GM19023 (cell line): ENCODE data around the gene LRP1-AS.

ENCODE experiments used
- ATAC-seq: cut with Tn5 transposase; IDR thresholded peaks from one replicate; pipeline ENCODE4 v1.9.1; 2021; ENCODE audit warnings: mild to moderate bottlenecking, moderate library complexity; ENCODE audit not compliant: unreplicated experiment

Gene LRP1-AS

DNA sequence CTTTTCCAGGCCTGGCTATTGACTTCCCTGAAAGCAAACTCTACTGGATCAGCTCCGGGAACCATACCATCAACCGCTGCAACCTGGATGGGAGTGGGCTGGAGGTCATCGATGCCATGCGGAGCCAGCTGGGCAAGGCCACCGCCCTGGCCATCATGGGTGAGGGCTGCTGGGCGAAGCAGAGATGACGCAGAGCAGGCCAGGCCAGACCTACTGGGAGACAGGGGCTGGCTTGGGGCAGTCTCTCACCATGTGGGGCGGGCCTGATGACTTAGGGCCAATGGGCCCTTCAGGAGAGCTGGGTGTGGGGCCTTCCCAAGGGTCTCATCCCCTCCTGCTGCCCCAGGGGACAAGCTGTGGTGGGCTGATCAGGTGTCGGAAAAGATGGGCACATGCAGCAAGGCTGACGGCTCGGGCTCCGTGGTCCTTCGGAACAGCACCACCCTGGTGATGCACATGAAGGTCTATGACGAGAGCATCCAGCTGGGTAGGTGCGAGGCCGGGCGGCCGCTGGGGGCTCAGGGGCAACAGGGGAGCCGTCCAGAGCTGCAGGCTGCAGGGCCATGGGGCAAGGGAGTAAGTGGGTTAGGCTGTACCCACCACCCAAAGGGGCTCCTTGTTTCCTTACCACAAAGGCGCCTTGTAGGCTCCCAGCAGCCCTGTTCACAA, 33.0 kb upstream of the LRP1-AS start:
- ATAC-seq, result no peak

DNA sequence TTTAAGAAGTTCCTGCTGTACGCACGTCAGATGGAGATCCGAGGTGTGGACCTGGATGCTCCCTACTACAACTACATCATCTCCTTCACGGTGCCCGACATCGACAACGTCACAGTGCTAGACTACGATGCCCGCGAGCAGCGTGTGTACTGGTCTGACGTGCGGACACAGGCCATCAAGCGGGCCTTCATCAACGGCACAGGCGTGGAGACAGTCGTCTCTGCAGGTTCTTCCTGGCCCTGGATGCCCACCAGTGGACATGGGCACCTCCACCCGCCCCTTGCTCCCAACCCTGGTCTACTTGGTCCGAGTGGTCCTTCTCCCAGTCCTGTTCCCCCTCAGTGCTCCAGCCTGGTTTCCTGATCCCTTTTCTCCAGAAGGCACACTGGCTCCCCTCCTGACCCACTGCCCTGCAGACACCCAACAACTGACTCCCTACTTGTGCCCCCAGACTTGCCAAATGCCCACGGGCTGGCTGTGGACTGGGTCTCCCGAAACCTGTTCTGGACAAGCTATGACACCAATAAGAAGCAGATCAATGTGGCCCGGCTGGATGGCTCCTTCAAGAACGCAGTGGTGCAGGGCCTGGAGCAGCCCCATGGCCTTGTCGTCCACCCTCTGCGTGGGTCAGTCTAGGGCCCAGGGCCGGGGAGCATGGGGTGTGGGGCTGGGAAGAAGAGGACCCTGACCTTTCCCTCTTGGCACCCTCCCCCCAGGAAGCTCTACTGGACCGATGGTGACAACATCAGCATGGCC, 32.1 kb upstream of the LRP1-AS start:
- ATAC-seq, result no peak

DNA sequence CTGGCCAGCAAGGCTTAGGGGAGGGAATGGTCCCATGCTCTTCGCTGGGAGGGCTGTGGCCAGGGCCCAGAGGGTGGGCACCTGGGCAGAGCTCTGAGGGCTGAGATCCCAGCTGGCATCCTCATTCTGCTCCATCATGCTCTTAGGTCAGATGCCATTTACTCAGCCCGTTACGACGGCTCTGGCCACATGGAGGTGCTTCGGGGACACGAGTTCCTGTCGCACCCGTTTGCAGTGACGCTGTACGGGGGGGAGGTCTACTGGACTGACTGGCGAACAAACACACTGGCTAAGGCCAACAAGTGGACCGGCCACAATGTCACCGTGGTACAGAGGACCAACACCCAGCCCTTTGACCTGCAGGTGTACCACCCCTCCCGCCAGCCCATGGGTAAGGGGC, 30.8 kb upstream of the LRP1-AS start:
- ATAC-seq, result no peak

DNA sequence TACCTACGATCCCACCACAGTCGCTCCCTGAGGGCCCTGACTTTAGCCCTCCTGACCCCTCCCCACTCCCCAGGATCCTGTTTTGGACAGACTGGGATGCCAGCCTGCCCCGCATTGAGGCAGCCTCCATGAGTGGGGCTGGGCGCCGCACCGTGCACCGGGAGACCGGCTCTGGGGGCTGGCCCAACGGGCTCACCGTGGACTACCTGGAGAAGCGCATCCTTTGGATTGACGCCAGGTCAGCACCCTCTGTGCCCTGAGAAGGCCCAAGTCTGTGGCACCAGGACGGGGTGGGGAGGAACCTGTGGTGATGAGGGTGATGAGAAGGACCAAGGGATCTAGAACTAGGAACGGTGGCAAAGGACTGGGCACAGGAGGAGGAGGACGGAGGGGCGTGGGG, 29.9 kb upstream of the LRP1-AS start:
- ATAC-seq, result no peak

DNA sequence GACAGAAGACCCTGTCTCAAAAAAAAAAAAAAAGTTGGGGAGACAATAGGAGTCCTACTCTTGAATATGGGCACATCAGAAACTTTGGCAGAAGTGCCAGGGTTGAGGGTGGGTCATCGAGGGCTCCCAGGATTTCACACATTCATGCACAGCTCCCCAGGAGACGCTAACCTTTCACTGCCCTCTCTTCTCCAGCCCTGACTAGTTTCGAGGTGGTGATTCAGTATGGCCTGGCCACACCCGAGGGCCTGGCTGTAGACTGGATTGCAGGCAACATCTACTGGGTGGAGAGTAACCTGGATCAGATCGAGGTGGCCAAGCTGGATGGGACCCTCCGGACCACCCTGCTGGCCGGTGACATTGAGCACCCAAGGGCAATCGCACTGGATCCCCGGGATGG, 29.4 kb upstream of the LRP1-AS start:
- ATAC-seq, result no peak

DNA sequence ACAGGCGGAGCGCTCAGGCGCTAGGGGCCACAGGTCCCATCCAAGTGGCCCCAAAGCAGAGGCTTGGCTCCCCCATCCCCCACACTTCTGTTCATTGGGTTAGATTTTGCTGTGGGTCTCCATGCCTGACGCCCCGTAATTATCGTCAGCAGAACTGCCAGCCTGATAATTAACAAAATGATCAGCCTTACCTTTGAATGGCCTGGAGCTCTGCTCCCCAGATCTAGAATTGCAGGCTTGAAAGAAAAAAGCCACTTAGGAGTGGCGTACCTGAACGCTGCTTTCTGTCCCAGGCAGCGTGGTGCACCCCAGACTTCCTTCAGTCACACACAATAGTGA, 28.7 kb upstream of the LRP1-AS start:
- ATAC-seq, result no peak

DNA sequence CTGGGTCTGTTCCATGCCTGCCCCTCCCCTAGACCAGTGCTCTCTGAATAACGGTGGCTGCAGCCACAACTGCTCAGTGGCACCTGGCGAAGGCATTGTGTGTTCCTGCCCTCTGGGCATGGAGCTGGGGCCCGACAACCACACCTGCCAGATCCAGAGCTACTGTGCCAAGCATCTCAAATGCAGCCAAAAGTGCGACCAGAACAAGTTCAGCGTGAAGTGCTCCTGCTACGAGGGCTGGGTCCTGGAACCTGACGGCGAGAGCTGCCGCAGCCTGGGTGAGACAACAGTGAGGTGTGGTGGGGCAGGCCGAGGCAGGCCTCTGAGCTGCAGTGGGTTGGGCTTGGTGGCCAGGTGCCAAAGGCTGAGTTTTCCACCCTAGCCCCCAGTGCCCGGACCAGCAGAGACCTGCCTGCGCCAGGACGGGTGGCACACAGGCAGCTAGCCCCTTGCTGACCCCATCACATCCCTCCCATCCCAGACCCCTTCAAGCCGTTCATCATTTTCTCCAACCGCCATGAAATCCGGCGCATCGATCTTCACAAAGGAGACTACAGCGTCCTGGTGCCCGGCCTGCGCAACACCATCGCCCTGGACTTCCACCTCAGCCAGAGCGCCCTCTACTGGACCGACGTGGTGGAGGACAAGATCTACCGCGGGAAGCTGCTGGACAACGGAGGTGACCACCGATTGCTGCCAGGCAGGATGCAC, 28.2 kb upstream of the LRP1-AS start:
- no peak for ATAC-seq

DNA sequence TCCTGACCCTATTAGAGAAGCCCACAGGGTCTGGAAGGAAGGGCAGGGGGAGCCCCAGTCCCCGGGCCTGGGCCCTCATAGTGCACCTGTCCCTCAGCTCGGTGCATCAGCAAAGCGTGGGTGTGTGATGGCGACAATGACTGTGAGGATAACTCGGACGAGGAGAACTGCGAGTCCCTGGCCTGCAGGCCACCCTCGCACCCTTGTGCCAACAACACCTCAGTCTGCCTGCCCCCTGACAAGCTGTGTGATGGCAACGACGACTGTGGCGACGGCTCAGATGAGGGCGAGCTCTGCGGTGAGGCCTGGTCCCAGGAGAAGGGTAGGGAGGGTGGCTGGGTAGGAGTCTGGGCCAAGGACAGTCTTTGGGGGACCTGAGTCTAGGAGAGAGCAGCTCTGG, 26.3 kb upstream of the LRP1-AS start:
- no peak for ATAC-seq

DNA sequence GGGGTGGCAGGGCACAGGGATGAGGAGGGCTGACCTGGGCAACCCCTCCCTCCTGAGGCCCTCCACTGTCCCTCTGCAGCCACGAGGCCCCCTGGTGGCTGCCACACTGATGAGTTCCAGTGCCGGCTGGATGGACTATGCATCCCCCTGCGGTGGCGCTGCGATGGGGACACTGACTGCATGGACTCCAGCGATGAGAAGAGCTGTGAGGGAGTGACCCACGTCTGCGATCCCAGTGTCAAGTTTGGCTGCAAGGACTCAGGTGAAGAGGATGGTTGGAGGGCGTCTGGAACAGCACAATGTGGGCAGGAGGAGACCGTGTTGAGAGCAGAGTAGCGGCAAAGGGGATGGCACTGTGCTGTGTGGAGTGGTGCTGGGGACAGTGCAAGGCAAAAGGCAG, 25.7 kb upstream of the LRP1-AS start:
- no peak for ATAC-seq

DNA sequence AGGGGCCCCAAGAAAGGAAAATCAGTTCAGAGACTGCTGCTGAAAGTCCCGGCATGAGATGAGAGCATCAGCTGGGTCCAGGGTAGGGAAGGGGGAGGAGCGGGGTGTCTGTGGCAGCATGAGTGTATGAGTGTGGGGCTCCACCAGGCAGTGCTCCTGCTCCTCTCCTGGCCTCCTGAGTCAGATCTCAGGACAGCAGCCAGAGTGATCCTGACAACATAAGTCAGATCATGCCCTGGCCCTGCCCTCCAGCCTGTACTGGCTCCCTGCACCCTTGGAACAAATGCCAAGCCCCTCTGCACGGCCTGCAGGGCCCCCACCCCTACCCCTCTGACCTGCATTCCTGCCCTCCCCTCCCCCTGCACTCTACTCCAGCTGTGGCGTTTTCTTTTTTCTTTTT, 24.2 kb upstream of the LRP1-AS start:
- ATAC-seq, result no peak

DNA sequence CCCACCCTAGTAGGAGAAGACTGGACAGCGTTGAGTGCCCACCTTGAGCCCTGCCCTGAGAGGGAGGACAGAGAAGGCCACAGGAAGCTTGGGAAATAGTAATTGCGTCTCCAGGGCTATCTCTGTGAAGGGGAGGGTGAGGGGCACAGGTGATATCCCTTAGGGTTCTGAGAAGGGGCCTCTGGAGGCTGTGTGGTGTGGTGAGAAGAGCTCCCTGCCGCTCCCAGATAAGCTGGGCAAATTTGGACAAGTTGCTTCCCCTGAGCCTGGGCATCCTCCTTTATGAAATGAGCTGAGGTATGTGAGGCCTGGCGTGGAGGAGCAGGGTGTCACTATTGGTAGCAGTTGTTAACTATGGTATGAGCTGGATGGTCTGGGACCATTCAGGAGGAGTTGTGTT, 23.5 kb upstream of the LRP1-AS start:
- ATAC-seq, result no peak

DNA sequence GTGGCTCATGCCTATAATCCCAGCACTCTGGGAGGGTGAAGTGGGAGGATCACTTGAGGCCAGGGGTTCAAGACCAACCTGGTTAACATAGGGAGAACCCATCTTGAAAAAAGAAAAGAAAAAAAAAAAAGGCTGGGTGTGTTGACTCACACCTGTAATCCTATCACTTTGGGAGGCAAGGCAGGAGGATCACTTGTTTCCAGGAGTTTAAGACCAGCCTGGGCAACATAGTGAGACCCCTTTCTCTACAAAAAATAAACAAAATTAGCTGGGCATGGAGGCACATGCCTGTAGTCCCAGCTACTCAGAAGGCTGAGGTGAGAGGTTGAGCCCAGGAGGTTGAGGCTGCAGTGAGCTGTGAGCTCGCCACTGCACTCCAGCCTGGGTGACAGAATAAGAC, 23.0 kb upstream of the LRP1-AS start:
- ATAC-seq, result no peak

DNA sequence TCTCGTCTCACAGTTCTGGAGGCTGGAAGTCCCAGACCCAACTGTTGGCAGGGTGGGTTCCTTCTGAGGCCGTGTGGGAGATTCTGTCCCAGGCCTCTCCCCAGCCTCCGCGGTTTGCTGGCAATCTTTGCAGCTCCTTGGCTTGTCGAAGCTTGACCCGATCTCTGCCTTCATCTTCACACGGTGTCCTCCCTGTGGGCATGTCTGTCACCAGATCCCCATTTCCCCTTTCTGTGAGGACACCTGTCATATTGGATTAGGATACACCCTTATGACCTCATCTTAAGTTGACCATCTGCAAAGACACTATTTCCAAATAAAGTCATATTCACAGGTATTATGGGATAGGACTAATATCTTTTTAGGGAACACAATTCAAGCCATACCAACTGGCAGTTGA, 22.6 kb upstream of the LRP1-AS start:
- ATAC-seq, result no peak

DNA sequence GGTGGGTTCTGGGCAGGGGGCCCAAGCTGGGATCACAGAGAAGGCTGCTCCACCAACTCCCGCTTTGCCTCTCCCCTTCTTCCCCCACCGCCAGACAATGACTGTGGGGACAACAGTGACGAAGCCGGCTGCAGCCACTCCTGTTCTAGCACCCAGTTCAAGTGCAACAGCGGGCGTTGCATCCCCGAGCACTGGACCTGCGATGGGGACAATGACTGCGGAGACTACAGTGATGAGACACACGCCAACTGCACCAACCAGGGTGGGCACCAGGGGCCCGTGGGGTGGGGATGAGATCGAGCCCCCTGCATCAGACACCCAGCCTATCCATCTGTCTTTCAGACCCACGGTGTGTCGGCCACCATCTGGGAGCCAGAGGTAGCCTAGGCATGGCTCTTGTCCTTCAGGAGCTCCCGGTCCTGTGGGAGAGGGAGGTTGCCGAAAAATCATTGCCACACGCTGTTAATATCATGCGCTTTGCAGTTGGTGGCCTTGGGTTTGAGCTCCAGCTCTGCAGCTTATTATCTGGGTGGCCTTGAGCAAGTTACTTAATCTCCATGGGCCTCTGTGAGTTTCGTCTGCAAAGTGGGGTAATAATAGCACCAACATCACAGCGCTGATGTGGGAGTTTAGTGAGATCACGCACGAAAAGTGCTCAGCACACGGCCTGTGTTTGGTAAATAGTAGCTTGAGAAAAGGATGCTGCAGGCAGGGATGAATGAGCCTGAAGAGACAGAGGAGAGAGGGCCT, 21.8 kb upstream of the LRP1-AS start:
- no peak for ATAC-seq

DNA sequence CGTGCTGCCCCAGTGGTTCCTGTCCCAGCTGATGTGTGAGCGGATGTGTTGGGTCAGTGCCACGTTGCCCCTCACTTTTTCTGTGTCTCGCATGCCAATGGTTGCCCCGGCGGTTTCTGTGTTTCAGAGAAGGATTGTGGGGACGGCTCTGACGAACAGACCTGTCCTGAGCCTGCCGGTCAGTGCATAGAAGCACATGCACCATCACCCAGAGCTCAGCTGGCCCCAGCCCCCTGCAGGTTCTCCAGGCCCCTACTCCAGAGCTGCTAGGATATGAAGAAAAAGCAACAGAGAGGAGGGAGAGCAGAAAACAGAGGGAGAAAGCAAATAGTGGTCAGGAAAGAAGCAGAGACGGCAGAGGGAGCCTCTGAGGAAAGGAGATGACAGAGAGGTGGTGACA, 20.6 kb upstream of the LRP1-AS start:
- ATAC-seq, result no peak

DNA sequence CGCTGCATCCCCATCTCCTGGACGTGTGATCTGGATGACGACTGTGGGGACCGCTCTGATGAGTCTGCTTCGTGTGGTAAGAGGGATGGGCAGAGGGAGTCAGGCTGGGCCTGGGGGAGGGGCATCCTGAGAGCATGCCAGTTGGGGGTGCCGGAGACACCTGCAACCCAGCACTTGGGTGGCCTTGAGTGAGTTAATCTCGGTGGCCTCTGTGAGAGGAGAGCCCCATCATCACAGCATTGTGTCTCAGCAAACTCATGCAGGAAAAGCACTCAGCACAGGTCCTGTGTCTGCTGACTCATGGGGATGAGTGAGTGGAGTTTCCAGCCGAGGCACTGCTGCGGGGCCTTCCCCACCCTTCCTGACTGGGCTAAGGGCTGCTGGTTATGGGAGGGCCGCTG, 19.6 kb upstream of the LRP1-AS start:
- no peak for ATAC-seq

DNA sequence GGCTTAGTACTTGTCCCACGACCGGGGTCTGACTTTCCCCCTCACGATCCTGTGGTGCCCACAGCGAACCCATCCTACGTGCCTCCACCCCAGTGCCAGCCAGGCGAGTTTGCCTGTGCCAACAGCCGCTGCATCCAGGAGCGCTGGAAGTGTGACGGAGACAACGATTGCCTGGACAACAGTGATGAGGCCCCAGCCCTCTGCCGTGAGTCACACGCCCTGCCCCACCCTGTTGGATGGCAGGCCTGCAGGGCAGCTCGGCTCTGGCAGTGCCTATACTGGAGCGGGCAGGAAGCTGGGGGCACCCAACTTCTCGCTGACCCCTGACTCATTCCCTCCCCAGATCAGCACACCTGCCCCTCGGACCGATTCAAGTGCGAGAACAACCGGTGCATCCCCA, 18.3 kb upstream of the LRP1-AS start:
- no peak for ATAC-seq

DNA sequence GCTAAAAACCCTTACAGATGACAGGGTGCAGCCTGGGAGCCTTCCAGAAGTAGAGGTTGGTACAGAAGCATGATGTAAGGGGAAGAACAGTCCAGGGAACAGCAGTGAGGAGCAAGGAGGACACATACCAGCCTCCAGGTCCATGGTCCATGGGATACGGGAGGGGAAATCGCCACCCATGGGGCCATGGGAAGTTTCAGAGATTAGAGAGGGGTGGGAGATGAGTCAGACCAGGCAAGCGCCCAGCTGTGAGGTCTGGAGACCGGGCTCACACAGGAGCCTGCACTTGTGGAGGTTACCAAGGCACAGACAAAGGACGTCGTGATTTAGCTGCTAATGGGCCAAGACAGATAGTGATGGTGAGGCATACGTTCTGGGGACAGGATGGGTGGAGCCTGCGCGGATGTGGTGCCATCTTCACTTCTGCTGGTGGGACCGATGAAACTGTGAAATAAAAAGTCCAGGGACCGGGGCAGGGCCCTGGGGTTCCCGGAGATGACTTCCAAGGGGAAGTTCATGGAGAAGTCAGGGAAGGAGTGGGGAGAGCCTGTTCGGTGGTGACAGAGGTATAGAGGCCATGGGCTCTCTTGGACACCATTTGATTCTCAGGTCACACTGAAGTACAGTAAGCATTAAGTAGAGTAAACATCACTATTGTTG, 17.7 kb upstream of the LRP1-AS start:
- no peak for ATAC-seq

DNA sequence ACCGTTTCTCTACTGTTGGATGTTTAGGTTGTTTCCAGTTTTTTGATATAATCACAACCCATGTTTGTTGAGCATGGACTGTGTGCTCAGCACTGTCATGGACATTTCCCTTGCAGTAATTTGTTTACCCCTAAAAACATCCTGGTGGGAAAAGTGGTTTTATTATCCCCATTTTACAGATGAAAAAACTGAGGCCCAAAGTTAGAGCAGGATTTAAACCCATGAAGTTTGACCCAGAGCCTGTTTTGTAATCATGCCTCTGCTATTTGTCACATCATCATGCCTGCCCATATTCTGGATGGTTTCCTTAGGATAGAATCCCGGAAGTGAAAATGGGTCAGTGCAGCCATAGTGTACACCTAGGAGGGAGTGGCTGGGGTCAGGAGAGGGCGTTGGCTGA, 17.0 kb upstream of the LRP1-AS start:
- no peak for ATAC-seq

DNA sequence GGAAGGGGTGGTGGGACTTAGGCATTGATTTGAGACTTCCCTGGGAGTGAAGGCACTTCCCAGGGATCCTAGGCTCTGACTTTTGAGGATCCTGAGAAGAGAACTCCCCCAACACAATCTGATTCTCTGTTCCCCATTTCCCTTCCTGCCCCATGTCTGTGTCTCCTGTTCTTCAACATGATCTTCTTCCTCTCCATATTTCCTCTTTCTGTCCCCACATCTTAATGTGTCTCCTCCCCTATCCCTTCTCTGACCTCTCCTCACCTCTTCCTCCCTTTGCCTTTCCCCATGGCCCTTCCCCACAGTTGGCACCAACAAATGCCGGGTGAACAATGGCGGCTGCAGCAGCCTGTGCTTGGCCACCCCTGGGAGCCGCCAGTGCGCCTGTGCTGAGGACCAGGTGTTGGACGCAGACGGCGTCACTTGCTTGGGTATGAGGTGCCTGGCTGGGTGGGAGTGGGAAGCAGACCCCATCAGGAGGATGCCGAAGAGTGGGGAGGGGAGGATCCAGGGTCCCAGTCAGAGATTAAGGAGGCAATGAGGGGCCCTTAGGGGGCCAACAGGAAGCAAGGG, 15.2 kb upstream of the LRP1-AS start:
- no peak for ATAC-seq

DNA sequence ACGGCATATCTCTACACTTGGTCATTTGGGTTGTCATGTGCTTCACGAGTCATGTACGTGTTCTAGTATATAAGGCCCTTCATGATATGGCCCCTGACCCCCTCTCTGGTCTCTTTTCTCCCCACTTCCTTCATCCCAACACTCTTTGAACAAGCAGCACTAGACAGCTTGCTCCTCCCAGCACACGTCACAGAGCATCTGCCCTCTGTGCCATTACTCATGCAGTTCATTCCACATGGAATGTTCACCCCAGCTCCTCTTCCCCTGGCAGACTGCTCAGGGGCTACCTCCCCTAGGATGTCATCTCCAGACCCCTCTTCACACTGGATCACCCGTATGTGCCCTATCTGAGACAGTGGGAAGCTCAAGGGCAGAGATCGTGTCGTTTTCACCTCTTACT, 14.1 kb upstream of the LRP1-AS start:
- no peak for ATAC-seq
